Stimulated activated naive CD4-positive, alpha-beta T cell treated with Interleukin-2 at 50 U/mL for 16 hours (primary cell): Measurements from ENCODE around the gene ARAF.
"Not testable (repeated sequence)": the region's sequence is repeated elsewhere in the genome, so short reads cannot be mapped to it uniquely, and the experiment has no call there.

Experiments used
- DNase-seq: peaks from one replicate; lab custom pipeline; 2025; lab: John Stamatoyannopoulos, UW

The ARAF gene

GRCh38 chrX:47560934-47561658, at the start of gene ARAF:
Gene ARAF, plus strand, starts transcription at chrX:47561205. Its CDS starts 1,763 bp downstream, at chrX:47562968.
- DNase-seq: peak; percentile 94

GRCh38 chrX:47512383-47512782, 48.6 kb upstream of the ARAF start:
- not testable (repeated sequence) for DNase-seq

GRCh38 chrX:47513034-47513965, 47.7 kb upstream of the ARAF start:
- DNase-seq: not testable (repeated sequence)

GRCh38 chrX:47514533-47515235, 46.3 kb upstream of the ARAF start:
- no peak for DNase-seq

GRCh38 chrX:47515941-47516665, 44.9 kb upstream of the ARAF start:
- no peak for DNase-seq

- no peak for DNase-seq
Observed at GRCh38 chrX:47518144-47518543, 42.9 kb upstream of the ARAF start.

GRCh38 chrX:47523297-47523696, 37.7 kb upstream of the ARAF start:
- DNase-seq: peak; percentile 67

- DNase-seq: no peak
Observed at GRCh38 chrX:47523713-47524166, 37.3 kb upstream of the ARAF start.

GRCh38 chrX:47529548-47529947, 31.5 kb upstream of the ARAF start:
- DNase-seq: no peak

GRCh38 chrX:47530049-47530448, 31.0 kb upstream of the ARAF start:
- DNase-seq: no peak

- DNase-seq: no peak
Observed at GRCh38 chrX:47539860-47540259, 21.1 kb upstream of the ARAF start.

GRCh38 chrX:47540754-47541538, 20.1 kb upstream of the ARAF start:
- no peak for DNase-seq

GRCh38 chrX:47543496-47543895, 17.5 kb upstream of the ARAF start:
- no peak for DNase-seq

- DNase-seq: peak; percentile 82
Observed at GRCh38 chrX:47556045-47556623, 4.9 kb upstream of the ARAF start.

GRCh38 chrX:47558436-47558835, 2.6 kb upstream of the ARAF start:
- DNase-seq: no peak

GRCh38 chrX:47560179-47560933, 649 bp upstream of the ARAF start:
- DNase-seq: no peak

GRCh38 chrX:47561659-47562151, 700 bp downstream of the ARAF start:
- DNase-seq: no peak

- DNase-seq: no peak
Observed at GRCh38 chrX:47562615-47563243, 1.7 kb downstream of the ARAF start.

- DNase-seq: peak; percentile 12
Observed at GRCh38 chrX:47563801-47564315, 2.9 kb downstream of the ARAF start.
